HS-5 (cell line): ENCODE measurements around the gene DNAJC28.
"Not testable (repeated sequence)": the region's sequence is repeated elsewhere in the genome, so short reads cannot be mapped to it uniquely, and the experiment has no call there.

Experiments
- DNase-seq: peaks from one replicate; pipeline ENCODE4 v3.0.0-alpha.2; 2012; ENCODE audit warnings: low read depth

DNAJC28 gene, protein sequence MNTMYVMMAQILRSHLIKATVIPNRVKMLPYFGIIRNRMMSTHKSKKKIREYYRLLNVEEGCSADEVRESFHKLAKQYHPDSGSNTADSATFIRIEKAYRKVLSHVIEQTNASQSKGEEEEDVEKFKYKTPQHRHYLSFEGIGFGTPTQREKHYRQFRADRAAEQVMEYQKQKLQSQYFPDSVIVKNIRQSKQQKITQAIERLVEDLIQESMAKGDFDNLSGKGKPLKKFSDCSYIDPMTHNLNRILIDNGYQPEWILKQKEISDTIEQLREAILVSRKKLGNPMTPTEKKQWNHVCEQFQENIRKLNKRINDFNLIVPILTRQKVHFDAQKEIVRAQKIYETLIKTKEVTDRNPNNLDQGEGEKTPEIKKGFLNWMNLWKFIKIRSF

DNA sequence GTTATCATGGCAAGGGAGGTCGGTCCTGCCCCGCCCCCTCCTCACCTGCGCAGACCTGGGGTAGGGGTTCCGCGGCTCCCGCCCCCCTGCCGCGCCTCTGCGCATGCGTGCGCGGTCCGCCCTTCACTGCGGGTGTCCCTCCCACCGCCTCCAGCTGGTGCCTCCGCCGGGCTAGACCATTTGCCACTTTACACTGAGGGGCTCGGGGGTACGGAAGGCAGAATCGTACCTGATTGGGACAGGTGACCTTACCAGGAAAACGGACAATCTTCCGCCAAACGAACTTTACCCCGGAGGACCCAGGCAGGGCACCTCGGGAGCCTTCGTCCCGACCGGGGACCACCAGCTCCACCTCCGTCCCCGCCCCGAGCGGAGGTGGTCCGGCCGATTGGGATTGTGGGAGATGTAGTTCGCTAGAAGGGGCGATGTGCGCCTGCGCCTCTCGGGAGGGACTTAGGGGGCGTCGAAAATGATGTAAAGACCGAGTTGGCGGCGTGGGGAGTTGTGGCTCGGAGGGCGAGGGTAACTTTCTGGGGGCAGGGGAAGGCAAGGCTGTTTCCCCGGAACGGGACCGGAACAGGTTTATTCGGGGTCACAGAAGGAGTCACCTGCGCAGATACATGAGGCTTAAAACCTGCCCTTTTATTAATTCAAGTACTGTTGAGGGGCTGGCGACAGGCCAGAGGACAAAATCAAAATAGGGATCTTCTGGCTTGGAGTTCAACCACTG, at the start of gene DNAJC28:
Gene DNAJC28, minus strand, starts transcription at position 344 of the 730 bp plus-strand sequence. CDS start 2,323 bp downstream, outside the sequence.
- DNase-seq = peak; percentile 76

DNA sequence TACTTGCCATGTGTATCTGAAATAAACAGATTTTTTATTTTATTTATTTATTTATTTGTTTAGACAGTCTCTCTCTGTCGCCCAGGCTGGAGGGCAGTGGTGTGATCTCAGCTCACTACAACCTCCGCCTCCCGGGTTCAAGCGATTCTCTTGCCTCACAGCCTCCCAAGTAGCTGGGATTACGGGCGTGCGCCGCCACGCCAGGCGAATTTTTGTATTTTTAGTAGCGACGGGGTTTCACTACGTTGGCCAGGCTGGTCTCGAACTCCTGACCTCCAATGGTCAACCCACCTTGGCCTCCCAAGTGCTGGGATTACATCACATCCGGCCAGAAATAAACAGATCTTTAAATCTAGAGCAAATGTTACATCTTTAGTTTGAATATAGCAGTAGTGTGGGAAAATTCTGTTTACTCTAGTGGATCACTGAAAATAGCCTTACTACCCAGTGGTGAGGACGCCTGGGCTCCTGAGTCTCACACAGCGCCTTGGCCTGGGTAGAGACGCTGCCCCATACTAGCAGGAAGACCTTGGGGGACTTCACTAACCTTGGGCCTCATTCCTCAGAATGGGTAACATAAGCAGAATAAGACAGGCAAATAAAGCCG, 49.7 kb upstream of the DNAJC28 start:
- no peak for DNase-seq

DNA sequence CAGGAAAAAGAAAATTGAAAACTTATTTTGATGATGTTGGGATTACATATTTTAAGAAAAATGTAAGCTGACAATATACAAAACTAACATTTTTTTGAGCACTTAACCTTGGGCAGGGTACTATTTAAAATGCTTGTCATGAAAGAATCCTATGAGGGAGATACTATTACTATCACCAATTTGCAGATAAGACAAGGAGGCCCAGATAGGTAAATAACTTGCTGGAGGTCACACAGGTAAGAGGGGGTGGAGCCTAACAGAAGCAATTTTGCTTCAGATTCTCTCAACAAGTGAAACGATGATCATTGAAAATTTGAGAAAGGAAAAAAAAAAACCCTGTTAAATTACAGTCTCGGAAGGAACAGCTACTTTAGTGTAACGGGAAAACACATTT, 49.2 kb upstream of the DNAJC28 start:
- no peak for DNase-seq

DNA sequence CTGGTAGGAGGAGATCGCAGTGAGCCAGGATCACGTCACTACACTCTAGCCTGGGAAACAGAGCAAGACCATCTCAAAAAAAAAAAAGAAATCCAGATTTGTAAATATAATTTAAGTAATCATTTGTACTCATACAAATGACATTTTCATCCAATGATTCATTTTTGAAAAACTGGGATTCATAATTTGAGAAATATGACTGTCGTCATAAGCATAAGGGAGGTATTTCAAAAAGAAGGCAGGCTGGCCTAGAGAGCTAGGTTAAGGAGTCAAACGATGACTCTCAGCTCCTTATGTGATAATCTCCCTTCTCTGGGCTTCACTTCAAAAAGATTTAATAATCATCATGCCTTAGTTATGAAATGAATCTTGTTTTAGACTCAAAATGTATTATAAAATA, 48.1 kb upstream of the DNAJC28 start:
- peak; percentile 87 for DNase-seq

DNA sequence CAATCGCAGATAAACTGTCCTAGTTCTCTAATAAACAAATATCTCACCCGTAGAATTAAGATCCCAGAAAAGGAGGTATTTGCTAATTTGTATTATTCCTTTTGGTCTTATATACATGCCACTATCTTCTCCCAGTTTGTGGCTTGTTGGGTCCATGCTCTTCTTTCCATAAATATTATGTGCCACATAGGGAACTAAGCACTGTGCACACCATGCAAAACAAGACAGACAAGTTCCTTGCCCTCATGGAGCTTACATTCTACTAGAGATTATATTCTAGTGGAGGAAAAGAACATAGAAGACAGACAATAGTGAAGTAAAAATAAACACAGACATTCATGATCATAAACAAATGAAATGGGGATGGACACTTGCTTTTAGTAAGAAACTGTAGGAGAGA, 45.7 kb upstream of the DNAJC28 start:
- no peak for DNase-seq

DNA sequence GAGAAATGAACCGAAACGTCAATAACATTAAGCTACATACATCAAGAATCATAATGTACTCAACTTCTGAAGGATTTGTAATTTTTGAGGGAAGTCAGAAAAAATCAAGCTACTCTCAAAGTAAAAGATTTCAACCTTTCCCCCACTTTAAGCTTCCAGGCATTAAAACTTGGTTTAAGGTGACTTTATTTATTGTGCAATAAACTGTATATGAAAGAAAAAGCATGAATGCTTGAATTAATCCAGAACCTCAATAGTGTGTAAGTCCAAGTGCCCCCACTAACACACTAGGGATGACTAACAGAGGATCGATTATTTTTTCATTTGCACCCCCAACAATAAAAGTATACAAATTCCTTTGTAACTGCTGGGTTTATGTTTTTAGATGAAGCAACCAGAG, 39.5 kb upstream of the DNAJC28 start:
- no peak for DNase-seq

DNA sequence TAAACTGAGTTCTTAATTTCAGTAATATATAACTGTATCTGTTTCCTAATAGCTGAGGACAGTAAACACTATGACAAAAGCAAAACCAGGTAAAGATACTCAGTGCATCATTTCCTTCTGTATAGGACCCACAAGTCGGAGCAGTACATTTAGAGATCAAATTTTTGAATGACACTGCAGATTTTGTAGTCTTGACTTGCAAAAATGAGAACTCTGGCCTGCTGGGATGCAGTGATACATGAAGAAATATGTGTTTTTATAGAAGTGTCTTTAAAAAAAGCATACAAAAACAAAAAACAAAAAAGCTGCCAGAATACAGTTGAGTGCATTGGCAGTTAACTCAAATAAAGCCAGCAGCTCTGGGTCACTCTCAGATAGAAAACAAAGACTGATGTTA, 31.4 kb upstream of the DNAJC28 start:
- no peak for DNase-seq

DNA sequence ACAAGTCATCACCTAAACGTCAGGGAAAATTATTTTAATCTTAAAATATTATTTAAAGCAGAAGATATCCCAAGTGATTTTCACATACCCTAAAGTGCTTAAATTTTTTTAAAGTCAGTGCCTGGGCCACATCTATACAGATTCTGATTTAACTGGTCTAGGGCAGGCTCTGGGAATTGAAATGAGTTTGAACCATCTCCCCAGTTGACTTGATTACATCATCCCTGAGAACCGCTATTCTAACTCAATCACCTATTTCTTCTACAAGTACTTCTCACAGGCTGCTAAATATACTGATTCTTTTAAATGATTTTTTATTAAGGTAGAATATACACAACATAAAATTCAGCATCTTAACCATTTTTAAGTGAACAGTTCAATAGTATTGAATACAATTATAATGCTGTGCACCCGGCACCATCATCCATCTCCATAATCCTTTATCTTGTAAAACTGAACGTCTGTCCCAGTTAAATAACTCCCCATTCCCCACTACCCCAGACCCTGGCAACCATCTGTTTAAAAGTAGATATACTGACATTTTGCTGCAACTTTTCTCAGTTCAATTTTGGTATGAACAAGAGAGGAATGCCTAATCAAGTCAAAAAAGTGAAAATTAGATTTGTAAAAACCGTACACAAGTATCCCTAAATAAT, 30.9 kb upstream of the DNAJC28 start:
- no peak for DNase-seq

DNA sequence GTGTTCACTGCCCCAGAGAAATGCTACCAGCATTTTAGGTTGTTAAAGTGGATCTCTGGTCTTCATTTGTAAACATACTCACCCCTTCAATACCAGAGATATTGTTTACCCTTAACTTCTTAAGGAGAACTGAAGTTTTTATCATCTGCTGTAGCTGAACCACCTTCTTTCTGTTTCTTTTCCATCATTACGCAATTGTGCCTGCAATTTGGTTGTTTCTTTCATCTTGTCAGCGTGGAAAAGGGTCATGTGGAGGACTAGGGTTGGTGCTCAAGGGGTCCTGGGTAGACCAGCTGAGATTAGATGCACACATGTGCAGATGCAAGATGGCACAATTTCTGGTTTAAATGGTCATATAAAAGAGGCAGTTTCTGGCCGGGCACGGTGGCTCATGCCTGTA, 27.4 kb upstream of the DNAJC28 start:
- DNase-seq = no peak

DNA sequence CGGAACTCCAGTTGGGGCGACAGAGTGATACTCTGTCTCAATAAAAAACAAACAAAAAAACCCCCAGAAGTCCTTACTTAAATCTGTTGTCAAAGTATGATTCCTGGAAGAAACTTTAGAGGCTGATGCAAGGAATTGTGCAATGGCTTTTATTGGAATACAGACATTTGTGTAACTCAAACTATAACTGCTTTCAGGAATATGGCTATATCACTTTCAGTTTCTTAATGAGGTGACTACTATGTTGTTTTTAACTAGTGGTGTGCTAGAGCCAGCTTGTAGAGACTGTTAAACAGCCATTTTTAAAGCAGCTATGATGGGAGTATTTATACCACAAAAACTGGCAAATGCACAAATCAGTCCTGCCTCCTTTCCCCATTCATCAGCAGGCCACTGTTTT, 22.7 kb upstream of the DNAJC28 start:
- DNase-seq = no peak

DNA sequence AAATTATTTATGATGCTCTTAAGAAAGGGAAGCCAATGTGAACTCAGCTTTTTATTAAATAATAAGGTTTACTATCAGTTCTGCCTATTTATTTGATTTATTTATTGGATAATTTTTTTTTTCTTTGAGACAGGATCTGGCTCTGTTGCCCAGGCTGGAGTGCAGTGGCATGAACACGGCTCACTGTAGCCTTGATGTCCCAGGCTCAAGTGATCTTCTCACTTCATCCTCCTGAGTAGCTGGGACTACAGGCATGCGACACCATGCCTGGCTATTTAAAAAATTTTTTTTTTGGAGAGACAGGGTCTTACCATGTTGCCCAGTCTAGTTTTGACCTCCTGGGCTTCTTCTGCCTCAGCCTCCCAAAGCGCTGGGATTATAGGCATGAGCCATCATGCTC, 21.0 kb upstream of the DNAJC28 start:
- no peak for DNase-seq

DNA sequence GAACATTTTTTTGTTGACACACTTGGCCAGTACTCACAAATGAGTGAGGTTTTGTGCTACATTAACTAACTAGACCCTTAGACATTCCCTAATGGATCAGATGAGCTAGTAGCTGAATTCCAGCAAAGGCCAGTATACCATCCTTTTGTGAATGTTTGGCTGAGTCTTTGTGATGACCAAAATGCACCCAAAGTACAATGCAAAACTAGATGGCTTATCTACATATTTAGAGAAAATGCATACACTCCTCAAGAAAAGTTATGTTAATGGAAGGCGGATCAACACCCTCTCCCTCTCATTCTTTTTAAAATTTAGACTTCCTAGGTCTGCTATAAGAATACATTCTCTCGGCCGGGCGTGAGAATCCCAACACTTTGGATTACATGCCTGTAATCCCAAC, 20.1 kb upstream of the DNAJC28 start:
- DNase-seq = no peak

DNA sequence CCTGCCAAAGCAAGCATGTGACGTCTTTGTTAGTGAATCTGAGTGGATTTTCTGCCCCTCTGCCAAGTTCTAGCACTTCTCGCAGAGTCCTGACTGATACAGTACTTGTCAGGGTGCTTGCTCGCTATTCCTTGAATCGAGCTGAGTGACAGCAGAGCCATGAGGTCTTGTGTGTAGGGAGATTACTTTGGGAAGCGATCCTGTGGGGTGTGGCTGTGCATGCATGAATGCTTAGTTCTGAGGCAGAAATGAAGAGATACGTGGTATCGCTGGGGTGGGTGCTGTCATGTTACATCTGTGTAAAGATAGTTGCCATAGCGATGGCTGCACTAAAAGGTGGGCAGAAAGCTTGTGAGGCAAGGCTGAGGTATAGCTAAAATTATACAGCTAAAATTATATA, 19.3 kb upstream of the DNAJC28 start:
- no peak for DNase-seq

DNA sequence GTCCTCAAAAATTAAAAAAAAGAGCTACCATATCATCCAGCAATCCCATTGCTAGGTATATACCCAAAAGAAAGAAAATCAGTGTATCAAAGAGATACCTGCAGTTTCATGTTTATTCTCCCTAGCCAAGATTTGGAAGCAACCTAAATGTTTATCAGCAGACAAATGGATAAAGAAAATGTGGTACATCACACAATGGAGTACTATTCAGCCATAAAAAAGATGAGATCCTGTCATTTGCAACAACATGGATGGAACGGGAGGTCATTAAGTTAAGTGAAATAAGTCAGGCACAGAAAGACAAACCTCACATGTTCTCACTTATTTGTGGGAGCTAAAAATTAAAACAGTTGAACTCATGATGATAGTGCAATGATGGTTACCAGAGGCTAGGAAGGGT, 15.5 kb upstream of the DNAJC28 start:
- DNase-seq = not testable (repeated sequence)

DNA sequence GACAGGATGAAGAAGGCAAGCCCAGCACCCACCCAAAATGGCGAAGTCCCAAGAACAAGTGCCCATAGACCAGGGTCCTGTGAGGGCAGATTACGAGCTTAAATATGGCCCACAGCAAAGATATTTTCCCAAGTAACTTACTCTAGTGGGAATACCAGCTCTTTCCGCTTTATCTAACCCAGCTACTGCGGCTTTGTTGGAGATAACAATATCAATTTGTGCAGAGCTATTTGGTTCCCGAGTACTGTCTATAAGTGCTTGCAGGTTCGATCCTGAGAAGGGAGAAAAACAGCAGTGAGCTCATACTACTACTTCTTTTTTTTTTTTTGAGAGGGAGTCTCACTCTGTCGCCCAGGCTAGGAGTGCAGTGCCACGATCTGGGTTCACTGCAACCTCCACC, 14.3 kb upstream of the DNAJC28 start:
- no peak for DNase-seq

DNA sequence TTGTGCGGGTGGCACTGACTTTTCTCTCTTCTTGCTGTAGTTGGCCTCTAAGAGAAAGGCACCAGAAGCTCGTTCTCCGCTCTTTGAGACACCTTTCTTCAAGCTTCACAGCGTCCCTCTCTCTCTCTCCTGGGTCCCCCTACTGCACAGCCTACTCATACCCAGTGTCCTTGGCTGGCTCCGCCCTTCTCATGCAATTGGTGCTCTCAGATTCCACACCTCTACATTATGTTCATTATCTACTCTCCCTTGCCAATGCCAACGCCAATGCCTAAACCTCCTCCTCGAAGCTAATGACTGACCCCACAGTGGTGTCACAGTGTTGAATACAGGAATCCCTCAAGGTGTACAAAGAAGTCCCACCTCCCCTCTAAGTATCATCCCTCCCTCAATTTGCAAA, 4.8 kb upstream of the DNAJC28 start:
- no peak for DNase-seq

DNA sequence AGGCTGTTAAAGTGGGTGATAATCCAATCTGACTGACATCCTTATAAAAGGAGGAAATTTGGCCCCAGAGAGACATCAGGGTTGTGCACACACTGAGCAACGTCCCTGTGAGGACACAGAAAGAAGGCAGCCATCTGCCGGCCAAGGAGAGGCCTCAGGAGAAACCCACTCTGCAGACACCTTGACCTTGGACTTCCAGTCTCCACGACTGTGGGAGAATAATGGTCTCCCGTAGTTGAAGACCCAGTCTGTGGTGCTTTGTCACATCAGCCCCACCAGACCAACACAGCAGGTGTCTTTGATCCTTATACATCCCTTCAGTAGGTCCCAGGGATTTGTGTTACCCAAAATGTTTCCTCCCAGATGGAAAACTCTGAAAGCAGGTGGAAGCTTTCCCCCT, 4.2 kb upstream of the DNAJC28 start:
- no peak for DNase-seq

DNA sequence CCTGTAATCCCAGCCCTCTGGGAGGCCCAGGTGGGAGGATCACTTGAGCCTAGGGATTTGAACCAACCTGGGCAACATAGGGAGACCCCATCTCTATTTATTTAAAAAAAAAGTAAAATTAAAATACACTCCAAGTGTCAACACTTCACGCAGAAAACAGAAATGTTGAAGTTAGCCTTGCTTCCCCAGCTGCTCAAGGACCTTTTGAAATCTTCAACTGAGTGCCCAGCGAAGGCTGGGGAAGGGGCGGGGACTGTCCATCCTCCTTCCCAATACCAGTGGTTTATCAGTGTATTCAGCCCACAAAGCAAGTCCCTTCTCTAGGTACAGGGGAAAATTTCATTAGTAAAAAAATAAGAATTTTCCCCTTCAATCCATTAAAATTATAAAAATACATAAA, 2.2 kb upstream of the DNAJC28 start:
- DNase-seq = no peak

DNA sequence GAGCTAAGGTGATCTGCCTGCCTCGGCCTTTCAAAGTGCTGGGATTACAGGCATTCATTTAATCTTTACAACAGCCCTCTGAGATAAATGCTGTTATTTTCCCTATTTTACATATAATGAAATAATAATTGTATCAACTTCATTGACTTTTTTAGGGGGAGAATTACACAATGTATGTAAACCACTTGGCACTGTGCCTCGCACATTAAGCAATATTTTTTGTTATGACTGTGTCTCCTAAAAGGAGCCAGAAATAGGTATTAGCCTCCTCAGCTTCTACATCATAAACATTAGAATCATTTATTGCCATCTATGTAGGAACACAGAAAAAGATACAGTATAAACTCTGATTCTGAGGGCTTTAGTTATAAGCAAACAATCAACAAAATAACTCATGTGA, 1.1 kb upstream of the DNAJC28 start:
- no peak for DNase-seq

DNA sequence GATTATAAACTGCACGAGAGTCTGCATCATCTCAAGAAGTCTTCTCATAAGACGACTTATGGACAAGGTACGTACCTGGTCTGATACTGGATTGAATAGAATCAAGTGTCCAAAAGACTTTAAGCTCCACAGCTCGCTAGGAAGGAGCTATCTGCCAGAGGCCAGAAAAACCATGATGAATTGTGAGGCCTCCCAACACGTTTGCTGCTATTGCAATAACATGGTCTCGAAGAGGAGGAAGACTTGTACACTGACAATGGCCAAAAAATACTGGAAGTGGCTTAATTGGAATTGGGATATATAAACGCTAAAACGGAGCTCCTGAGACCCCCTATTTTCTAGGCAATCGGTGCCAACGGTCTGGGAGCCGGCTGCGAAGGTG, 534 bp downstream of the DNAJC28 start:
- no peak for DNase-seq

DNA sequence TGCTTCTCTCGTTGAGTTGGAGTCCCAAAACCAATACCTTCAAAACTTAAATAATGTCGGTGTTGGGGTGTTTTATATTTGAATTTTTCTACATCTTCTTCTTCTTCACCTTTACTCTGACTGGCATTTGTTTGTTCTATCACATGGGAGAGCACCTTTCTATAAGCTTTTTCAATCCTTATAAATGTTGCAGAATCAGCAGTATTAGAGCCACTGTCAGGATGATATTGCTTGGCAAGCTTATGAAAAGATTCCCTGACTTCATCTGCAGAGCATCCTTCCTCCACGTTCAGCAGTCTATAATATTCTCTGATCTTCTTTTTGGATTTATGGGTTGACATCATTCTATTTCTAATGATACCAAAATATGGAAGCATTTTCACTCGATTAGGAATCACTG, 2.6 kb downstream of the DNAJC28 start:
- no peak for DNase-seq

DNA sequence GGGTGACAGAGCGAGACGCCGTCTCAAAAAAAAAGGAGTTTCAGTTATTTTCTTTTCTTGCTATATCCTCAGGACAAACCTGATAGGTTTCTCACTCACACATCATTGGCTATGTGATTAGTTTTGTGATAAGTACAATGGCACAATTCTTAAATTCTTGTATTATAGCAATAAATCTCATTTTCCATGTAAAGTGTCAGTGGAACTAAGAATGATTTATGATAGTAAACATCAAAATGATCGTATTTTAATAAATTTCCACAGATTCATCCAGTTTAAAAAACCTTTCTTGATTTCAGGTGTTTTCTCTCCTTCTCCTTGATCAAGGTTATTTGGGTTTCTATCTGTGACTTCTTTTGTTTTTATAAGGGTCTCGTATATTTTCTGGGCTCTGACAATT, 3.5 kb downstream of the DNAJC28 start:
- no peak for DNase-seq
